Measurements from ENCODE around the gene GRK2.

Gene GRK2

DNA sequence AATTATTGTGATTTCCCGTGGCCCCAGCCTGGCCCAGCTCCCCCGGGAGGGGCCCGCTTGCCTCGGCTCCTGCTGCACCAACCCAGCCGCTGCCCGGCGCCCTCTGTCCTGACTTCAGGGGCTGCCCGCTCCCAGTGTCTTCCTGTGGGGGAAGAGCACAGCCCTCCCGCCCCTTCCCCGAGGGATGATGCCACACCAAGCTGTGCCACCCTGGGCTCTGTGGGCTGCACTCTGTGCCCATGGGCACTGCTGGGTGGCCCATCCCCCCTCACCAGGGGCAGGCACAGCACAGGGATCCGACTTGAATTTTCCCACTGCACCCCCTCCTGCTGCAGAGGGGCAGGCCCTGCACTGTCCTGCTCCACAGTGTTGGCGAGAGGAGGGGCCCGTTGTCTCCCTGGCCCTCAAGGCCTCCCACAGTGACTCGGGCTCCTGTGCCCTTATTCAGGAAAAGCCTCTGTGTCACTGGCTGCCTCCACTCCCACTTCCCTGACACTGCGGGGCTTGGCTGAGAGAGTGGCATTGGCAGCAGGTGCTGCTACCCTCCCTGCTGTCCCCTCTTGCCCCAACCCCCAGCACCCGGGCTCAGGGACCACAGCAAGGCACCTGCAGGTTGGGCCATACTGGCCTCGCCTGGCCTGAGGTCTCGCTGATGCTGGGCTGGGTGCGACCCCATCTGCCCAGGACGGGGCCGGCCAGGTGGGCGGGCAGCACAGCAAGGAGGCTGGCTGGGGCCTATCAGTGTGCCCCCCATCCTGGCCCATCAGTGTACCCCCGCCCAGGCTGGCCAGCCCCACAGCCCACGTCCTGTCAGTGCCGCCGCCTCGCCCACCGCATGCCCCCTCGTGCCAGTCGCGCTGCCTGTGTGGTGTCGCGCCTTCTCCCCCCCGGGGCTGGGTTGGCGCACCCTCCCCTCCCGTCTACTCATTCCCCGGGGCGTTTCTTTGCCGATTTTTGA, 19.5 kb downstream of the GRK2 start:
- H3K27me3 ChIP-seq (ENCODE audit: insufficient read depth, low read length): no peaks in the 10 kb centered on the region
- H3K4me1 ChIP-seq (ENCODE audit: control insufficient read depth, insufficient read depth, low read length, unreplicated experiment): peaks cover 23% of the 10 kb centered on the region
- H3K27ac ChIP-seq (ENCODE audit: low read depth, low read length): no peak overlapping the region
- peaks cover 13% of the 10 kb centered on the region for H3K79me2 ChIP-seq (ENCODE audit: control insufficient read depth, insufficient read depth, low read length, unreplicated experiment)
- no peak overlapping the region for H2AFZ ChIP-seq (ENCODE audit: low read length, unreplicated experiment)
- H3K4me3 ChIP-seq (ENCODE audit: low read depth, low read length): no peak overlapping the region
- H3K36me3 ChIP-seq (ENCODE audit: insufficient read depth, low read length): peaks cover 4% of the 10 kb centered on the region; the same call in 1 of the 2 replicates

DNA sequence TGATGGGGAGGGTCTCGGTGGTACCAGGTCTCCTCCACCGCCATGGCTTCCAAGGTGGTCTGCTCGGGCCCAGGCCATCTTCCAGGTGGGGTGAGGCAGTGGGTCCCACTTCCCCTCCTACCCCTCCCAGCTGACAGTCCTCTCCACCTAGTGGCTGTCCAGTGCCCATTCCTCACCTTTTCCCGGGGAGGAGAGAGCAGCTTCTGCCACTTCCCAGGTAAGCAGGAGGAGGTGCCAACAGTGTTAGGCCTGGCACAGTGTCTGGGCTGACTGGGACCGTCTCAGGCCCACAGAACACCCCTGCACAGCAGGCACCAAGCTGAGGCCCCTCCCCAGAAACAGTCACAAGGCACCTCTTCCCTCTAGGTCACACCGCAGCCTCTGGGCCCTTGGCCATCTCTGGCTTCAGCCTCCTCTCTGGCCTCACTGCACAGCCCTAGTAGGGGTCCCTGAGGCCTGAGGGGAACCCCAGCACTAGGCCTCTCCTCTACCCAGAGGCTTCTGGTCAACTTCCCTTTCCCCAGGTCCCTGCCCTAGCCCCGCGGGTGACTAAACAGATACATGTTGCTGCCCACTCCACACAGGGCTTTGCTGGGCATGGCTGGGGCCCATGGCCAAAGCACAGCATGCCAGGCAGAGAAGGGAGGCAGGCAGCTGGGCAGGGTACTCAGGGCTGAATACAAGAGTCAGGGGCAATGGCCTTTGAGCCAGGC, 20.5 kb downstream of the GRK2 start:
- H2AFZ ChIP-seq (ENCODE audit: low read length, unreplicated experiment): no peak overlapping the region
- H3K36me3 ChIP-seq (ENCODE audit: insufficient read depth, low read length): peaks cover 4% of the 10 kb centered on the region; the same call in 1 of the 2 replicates
- no peaks in the 10 kb centered on the region for H3K27me3 ChIP-seq (ENCODE audit: insufficient read depth, low read length)
- H3K27ac ChIP-seq (ENCODE audit: low read depth, low read length): peak overlapping the region; percentile 85
- H3K4me3 ChIP-seq (ENCODE audit: low read depth, low read length): no peak overlapping the region
- peaks cover 19% of the 10 kb centered on the region for H3K79me2 ChIP-seq (ENCODE audit: control insufficient read depth, insufficient read depth, low read length, unreplicated experiment)
- peaks cover 24% of the 10 kb centered on the region for H3K4me1 ChIP-seq (ENCODE audit: control insufficient read depth, insufficient read depth, low read length, unreplicated experiment)

DNA sequence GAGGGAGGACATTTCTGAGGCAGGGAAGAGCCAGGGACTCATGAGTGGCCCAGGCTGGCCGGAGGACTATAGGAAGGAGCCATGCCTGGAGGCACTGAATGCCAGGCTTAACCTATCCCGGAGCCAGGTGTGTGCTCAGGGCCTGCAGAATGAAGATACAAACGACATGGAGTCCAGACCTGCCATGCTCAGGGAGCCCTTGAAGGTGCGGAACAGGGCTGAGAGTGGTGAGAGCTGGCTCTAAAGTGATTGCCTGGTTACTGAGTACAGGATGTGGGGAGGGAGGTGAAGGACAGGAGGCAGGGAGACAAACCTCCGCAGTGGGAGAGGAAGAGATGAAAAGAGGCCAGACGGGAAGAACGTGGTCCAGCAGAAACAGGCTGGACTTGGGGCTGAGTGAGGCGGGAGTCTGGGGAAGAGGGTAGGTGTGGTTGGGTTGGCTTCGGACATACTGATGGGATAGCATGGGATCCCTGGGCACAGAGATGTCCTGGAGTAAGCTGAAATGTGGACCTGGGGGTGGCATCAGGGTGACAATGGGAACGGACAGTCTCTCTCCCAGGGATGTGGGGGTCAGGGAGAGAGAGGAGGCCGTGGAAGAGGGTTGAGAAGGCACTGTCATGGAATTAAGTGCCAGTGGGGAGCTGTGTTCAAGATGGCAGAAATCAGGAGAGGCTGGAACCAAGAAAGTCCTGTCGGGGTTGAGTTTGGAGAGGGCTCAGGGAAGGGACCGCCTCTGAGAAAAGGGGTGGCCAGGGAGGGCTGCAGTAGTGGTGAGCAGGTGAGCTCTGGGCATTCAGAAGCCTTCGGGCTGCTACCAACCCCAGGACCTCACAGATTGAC, 21.3 kb downstream of the GRK2 start:
- Histone ChIP-seq H3K27me3 (ENCODE audit: insufficient read depth, low read length) (no peaks in the 10 kb centered on the region), H3K27ac (ENCODE audit: low read depth, low read length) (peak overlapping the region; percentile 85), H3K4me1 (ENCODE audit: control insufficient read depth, insufficient read depth, low read length, unreplicated experiment) (peaks cover 25% of the 10 kb centered on the region), H3K36me3 (ENCODE audit: insufficient read depth, low read length) (peaks cover 6% of the 10 kb centered on the region; the same call in 1 of the 2 replicates), H3K4me3 (ENCODE audit: low read depth, low read length) (peak overlapping the region; percentile 90), H2AFZ (ENCODE audit: low read length, unreplicated experiment) (no peak overlapping the region), H3K79me2 (ENCODE audit: control insufficient read depth, insufficient read depth, low read length, unreplicated experiment) (peaks cover 23% of the 10 kb centered on the region)

DNA sequence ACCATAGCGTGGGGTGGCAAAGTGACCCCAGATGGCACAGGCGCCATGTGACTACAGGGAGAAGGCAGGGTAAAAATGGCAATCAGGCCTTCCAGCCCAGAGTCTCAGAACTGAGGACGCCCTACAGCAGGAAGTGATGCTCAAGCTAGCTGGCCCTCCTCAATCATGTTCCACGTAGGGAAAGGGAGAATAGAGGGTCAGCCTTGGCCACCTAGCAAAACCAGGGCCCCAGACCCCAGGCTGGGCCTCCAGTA, 21.9 kb downstream of the GRK2 start:
- Histone ChIP-seq H3K36me3 (ENCODE audit: insufficient read depth, low read length) (peaks cover 8% of the 10 kb centered on the region; the same call in 1 of the 2 replicates), H3K4me3 (ENCODE audit: low read depth, low read length) (peak overlapping the region; percentile 90), H2AFZ (ENCODE audit: low read length, unreplicated experiment) (no peak overlapping the region)

DNA sequence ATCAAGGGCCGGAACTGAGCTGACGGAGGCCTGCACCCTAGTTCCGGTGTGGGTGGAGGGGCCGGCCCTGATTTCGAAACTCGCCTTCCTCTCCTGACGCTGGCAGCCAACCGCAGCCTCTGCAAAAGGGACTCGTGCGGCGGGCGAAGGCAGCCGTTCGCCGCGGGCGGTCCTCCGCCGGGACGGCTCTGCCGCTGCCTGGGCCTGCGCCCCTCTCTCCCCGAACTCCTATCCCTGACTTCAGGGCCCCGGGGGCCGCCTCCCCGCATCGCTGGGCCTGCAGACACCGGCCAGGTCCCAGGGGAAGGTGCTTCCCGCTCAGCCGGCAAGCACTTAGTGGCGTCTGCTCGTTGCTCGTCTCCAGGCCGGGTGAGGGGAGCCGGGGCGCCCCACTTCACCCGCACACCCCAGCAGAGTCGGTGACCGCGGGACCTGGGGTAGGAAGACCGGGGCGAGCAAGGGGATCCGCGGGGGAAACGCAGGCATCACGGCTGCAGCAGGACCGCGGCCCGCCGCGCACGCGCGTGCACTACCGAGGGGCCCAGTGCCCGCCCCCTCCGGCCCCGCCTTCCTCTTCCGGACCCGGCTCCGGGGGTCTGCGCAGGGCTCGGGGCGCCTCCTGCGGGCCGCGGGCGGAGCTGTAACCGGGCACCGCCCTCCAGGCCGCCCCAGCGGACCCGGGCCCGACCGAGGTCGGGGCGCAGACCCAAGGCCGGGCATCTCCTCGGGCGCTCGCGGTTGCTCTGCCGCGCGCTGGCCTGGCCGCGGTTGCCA, 22.4 kb downstream of the GRK2 start:
- peak overlapping the region; percentile 65 for H2AFZ ChIP-seq (ENCODE audit: low read length, unreplicated experiment)
- H3K79me2 ChIP-seq (ENCODE audit: control insufficient read depth, insufficient read depth, low read length, unreplicated experiment): peaks cover 26% of the 10 kb centered on the region
- H3K4me1 ChIP-seq (ENCODE audit: control insufficient read depth, insufficient read depth, low read length, unreplicated experiment): peaks cover 33% of the 10 kb centered on the region

More for the DNA sequence above, 21.9 kb downstream of the GRK2 start:
- Histone ChIP-seq H3K27me3 (ENCODE audit: insufficient read depth, low read length) (no peaks in the 10 kb centered on the region), H3K4me1 (ENCODE audit: control insufficient read depth, insufficient read depth, low read length, unreplicated experiment) (peaks cover 31% of the 10 kb centered on the region), H3K27ac (ENCODE audit: low read depth, low read length) (peak overlapping the region; percentile 85), H3K79me2 (ENCODE audit: control insufficient read depth, insufficient read depth, low read length, unreplicated experiment) (peaks cover 26% of the 10 kb centered on the region)

DNA sequence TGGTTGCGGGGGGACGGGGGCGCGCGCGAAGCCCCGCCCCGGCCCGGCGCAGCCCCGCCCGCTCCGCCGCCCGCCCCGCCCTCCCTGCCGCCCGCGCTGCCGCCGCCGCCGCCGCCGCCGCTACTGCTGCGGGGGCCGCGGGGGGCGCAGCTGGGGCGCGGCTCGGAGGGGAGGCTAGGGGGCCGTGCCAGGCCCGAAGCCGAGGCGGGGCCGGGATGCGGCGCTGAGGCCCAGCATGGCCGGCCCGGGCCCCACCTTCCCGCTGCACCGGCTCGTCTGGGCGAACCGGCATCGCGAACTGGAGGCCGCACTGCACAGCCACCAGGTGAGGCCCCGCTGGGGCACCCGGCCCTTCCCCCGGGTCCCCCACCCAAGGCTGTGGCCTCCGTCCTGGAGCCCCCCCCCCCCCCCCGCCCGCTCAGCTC, 23.0 kb downstream of the GRK2 start, which contains the start of gene ANKRD13D:
ANKRD13D (plus strand) TSS at position 78 of the 425 bp plus-strand sequence; CDS start at position 236, 158 bp downstream.
- Histone ChIP-seq H3K27ac (ENCODE audit: low read depth, low read length) (peak within 1 kb of the TSS; percentile 85), H3K79me2 (ENCODE audit: control insufficient read depth, insufficient read depth, low read length, unreplicated experiment) (peaks cover 29% of the 10 kb centered on the region), H3K4me1 (ENCODE audit: control insufficient read depth, insufficient read depth, low read length, unreplicated experiment) (peaks cover 36% of the 10 kb centered on the region), H2AFZ (ENCODE audit: low read length, unreplicated experiment) (peak within 1 kb of the TSS; percentile 65), H3K36me3 (ENCODE audit: insufficient read depth, low read length) (peaks cover 15% of the 10 kb centered on the region), H3K27me3 (ENCODE audit: insufficient read depth, low read length) (no peaks in the 10 kb centered on the region), H3K4me3 (ENCODE audit: low read depth, low read length) (peak within 1 kb of the TSS; percentile 90)

More for the DNA sequence above, 22.4 kb downstream of the GRK2 start:
- Histone ChIP-seq H3K36me3 (ENCODE audit: insufficient read depth, low read length) (peaks cover 9% of the 10 kb centered on the region), H3K4me3 (ENCODE audit: low read depth, low read length) (peak overlapping the region; percentile 90), H3K27ac (ENCODE audit: low read depth, low read length) (peak overlapping the region; percentile 85), H3K27me3 (ENCODE audit: insufficient read depth, low read length) (no peaks in the 10 kb centered on the region)

DNA sequence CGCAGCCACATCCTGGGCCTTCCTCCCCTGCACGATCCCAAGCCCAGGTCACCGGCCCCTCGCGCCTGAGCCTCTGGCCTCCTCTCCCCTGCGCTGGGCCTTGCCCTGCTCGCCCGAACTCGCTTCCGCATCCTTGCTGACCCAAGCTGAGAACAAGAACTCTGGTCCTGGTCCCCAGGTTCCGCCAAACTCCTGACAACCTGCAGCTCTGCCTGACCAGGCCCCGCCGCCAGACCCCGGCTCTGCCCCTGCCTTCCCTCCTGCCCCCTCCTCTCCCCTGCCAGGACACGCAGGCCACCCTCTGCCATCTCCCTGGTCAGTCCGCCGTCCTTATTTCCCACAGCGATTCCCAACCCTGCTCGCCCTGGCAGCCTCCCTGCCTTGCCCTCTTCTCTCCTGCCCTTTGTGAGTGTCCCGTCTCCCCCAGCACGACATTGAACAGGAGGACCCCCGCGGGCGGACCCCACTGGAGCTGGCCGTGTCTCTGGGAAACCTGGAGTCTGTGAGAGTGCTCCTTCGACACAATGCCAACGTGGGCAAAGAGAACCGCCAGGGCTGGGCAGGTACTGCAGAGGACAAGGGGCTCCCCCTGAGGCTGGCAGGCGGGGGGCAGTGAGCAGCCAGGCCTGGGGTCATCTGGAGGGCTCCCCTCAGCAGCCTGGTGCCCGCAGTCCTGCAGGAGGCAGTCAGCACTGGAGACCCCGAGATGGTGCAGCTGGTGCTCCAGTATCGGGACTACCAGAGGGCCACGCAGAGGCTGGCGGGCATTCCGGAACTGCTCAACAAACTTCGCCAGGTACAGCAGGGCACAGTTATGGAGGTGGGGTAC, 23.6 kb downstream of the GRK2 start:
- 0 out of 2 replicates have a peak overlapping the region, but pooled peaks have one; percentile 10 for H3K27ac ChIP-seq (ENCODE audit: low read depth, low read length)
- peaks cover 29% of the 10 kb centered on the region for H3K79me2 ChIP-seq (ENCODE audit: control insufficient read depth, insufficient read depth, low read length, unreplicated experiment)
- H2AFZ ChIP-seq (ENCODE audit: low read length, unreplicated experiment): no peak overlapping the region

DNA sequence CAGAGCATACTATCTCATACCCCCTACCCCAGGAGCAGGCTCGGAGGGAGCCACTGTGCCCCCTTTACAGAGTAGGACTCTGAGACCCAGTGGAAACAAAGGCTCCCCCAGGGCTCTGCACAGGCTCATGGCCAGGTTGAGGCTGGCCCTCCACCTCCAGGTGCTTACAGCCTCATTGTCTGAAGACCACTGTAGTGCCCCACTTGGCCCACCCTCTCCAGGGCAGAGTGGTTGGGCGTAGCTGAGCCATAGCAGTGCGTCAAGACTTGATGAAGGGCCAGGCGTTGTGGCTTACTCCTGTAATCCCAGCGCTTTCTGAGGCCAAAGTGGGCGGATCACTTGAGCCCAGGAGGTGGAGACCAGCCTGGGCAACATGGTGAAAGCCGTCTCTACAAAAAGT, 24.5 kb downstream of the GRK2 start:
- peak overlapping the region; percentile 90 for H3K4me3 ChIP-seq (ENCODE audit: low read depth, low read length)
- H3K27ac ChIP-seq (ENCODE audit: low read depth, low read length): no peak overlapping the region
- peaks cover 31% of the 10 kb centered on the region for H3K79me2 ChIP-seq (ENCODE audit: control insufficient read depth, insufficient read depth, low read length, unreplicated experiment)
- H3K36me3 ChIP-seq (ENCODE audit: insufficient read depth, low read length): peaks cover 31% of the 10 kb centered on the region
- H3K4me1 ChIP-seq (ENCODE audit: control insufficient read depth, insufficient read depth, low read length, unreplicated experiment): peaks cover 36% of the 10 kb centered on the region
- H3K27me3 ChIP-seq (ENCODE audit: insufficient read depth, low read length): no peaks in the 10 kb centered on the region
- H2AFZ ChIP-seq (ENCODE audit: low read length, unreplicated experiment): no peak overlapping the region

More for the DNA sequence above, 23.6 kb downstream of the GRK2 start:
- Histone ChIP-seq H3K4me3 (ENCODE audit: low read depth, low read length) (peak overlapping the region; percentile 90), H3K27me3 (ENCODE audit: insufficient read depth, low read length) (no peaks in the 10 kb centered on the region), H3K36me3 (ENCODE audit: insufficient read depth, low read length) (peaks cover 21% of the 10 kb centered on the region), H3K4me1 (ENCODE audit: control insufficient read depth, insufficient read depth, low read length, unreplicated experiment) (peaks cover 36% of the 10 kb centered on the region)
